SHP77 treated with DMSO at 0.1 percent for 48 hours (cell line): ENCODE results near the gene ADGRV1.
A peak's percentile ranks its signal among the peaks of the same experiment; 100 is the strongest.
"Not testable (repeated sequence)": the region's sequence is repeated elsewhere in the genome, so short reads cannot be mapped to it uniquely, and the experiment has no call there.

Source experiments
- DNase-seq: peaks from one replicate; lab custom pipeline; 2025; lab: John Stamatoyannopoulos, UW

Gene ADGRV1

DNA sequence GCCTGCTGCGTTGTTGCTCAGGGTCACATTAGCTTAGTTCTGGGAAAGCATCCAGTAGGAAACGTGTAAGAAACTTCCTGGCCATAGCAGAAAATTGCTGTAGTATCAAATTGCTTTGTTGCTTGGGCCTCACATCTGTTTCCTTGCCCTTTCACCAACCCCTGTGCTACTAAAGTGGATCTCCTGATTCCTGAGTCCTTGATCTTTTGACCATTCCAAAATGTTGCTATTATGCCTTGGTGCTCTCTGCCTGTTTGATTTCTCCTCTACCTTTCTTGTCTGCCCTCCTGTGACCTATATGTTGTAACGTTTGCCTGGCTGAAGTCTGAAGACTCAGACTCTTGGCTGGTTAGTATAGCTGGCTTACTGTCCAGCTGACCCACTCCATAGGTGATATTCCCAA lies 350.5 kb downstream of the ADGRV1 start:
- no peak for DNase-seq

DNA sequence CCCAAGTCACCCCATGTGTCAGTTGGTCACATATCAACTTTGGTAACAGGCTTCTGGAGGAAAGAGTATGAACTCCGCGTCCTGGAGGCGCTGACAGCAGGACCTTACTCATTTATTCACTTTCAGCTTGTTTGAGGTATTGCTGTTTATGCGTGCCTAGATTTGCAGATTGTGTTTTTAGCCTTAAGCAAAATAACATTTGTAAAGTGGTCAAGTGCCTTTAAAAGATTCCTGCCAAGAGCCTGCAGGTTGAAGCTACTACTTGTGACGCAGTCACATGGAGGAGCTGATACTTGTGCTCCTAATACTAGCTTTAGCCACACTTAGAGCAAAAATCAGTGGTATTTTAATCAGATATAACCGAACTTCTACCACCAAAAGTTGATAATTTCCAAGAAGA lies 351.3 kb downstream of the ADGRV1 start:
- no peak for DNase-seq

DNA sequence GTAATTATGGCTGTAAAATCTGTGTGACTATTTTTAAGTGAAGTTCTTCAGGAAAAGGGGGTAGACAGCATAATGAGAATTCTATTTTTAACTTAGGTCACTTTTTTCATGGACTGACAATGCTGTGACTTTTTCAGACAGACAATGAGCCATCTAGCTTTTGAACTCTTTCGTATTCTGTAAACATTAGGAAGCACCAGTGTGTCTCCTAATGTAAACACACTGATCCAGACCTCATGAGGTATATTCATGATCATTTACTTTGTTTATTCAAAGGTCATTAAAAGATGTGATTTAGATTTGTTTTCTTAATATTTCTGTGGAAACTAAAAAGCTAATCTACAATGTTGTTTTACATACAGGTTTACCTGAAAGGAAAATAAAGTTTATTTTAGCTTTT lies 352.6 kb downstream of the ADGRV1 start:
- DNase-seq: peak; percentile 22

- DNase-seq: no peak
Measured at GRCh38 chr5:90912476-90912875, 353.9 kb downstream of the ADGRV1 start.

DNA sequence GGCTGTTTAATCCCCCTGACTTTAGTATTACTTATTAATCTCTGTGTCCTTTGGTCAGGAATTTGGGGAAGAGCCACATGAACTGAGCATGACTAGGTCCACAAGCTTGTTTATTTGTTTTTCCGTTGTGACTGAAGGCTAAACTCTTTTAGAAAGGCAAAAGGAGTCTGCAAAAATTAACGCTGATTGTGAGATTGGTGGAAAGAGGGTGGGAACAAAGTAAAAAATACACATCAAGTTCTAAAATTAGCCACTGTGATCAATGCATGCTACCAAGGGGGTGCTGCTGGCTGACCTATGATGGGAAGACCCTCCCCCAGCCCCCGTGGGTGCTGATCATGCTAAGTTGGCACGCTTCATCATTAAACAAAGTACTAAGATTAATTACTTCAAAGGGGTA lies 356.8 kb downstream of the ADGRV1 start:
- DNase-seq: no peak

GRCh38 chr5:90916947-90917800 lies 358.6 kb downstream of the ADGRV1 start:
- no peak for DNase-seq

- DNase-seq: no peak
Measured at GRCh38 chr5:90917928-90918668, 359.5 kb downstream of the ADGRV1 start.

GRCh38 chr5:90921418-90921973 lies 362.9 kb downstream of the ADGRV1 start:
- no peak for DNase-seq

DNA sequence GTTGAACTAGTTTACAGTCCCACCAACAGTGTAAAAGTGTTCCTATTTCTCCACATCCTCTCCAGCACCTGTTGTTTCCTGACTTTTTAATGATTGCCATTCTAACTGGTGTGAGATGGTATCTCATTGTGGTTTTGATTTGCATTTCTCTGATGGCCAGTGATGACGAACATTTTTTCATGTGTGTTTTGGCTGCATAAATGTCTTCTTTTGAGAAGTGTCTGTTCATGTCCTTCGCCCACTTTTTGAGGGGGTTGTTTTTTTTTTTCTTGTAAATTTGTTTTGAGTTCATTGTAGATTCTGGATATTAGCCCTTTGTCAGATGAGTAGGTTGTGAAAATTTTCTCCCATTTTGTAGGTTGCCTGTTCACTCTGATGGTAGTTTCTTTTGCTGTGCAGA lies 365.6 kb downstream of the ADGRV1 start:
- not testable (repeated sequence) for DNase-seq

DNA sequence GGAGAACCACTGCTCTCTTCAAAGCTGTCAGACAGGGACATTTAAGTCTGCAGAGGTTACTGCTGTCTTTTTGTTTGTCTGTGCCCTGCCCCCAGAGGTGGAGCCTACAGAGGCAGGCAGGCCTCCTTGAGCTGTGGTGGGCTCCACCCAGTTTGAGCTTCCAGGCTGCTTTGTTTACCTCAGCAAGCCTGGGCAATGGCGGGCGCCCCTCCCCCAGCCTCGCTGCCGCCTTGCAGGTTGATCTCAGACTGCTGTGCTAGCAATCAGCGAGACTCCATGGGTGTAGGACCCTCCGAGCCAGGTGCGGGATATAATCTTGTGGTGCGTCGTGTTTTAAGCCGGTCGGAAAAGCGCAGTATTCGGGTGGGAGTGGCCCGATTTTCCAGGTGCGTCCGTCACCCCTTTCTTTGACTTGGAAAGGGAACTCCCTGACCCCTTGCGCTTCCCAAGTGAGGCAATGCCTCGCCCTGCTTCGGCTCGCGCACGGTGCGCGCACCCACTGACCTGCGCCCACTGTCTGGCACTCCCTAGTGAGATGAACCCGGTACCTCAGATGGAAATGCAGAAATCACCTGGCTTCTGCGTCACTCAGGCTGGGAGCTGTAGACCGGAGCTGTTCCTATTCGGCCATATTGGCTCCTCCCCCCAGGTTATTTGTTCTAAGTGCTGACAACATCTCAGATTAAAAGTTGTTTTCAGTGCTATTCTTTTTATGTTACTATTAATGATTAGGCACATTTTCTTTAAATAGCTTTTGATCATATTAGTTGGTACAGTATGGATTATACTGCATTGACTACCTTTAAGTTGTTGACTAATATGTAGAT lies 370.6 kb downstream of the ADGRV1 start:
- DNase-seq: not testable (repeated sequence)

DNA sequence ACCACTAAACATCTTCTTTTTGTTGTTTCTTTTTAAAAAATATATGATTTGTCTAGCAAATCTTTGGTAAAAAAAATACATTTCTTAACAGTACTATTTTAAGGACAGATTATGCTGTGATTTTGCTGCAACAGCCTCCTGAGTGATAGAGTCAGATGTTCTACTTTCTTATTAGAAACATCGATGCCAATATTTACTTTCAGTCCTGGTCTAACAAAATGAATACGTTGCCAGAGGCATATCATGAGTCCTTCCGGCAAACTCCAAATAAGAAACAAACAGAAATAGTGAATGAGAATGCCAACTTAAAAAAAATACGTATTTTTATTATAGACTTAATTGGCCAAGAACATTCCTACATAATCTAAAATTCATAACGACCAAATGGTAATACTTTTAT lies 371.5 kb downstream of the ADGRV1 start:
- no peak for DNase-seq

GRCh38 chr5:90930756-90931431 lies 372.3 kb downstream of the ADGRV1 start:
- peak; percentile 2 for DNase-seq

DNA sequence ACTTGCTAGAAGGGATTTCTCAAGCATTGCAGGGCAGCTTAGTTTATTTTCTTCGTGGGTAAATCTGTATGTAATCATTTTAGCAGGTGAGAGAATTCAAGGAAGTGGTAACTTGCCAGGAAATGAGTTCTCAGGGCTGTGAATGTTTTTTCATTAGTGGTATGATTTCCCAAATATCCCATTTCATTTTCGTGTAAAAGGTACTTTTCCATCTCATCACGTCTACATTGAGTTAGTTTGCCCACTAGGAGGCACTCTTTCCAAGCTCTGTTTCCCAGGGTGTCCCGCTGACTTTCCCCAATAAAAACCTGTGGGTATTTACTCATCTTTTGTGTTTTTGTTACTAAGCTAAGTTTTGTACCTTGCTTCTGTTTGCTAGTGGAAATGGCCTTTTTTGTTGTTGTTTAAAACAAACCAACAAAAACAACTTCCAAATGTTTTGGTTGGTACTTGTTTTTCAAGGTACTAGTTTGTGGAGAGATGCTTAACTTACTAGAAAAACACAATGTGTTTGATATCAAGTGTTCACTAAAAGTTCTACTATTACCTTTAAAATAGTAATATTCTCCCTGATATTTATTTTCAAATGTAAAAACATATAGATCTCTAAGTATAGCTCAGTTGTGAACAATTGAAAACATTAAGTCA lies 373.6 kb downstream of the ADGRV1 start:
- peak; percentile 4 for DNase-seq

DNA sequence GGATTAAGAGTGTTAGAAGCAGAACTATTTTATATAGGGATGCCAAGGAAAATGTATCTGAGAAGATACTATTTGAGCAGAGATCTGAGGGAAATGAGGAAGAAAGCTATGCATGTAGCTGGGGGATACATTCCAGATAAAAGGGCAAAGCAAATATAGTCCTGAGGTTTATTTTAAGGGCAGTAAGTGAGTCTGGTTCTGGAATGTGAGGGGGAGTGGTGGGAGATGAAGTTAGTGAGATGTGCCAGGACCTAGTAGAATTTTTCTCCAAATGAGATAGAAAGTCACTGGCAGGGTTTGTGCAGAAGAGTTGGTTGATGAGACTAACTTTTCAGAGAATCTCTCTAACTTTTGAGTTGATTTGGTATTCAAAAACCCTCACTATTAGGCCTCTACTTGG lies 374.7 kb downstream of the ADGRV1 start:
- no peak for DNase-seq

GRCh38 chr5:90934091-90934719 lies 375.6 kb downstream of the ADGRV1 start:
- DNase-seq: no peak

- DNase-seq: no peak
Measured at GRCh38 chr5:90934738-90935137, 376.1 kb downstream of the ADGRV1 start.

DNA sequence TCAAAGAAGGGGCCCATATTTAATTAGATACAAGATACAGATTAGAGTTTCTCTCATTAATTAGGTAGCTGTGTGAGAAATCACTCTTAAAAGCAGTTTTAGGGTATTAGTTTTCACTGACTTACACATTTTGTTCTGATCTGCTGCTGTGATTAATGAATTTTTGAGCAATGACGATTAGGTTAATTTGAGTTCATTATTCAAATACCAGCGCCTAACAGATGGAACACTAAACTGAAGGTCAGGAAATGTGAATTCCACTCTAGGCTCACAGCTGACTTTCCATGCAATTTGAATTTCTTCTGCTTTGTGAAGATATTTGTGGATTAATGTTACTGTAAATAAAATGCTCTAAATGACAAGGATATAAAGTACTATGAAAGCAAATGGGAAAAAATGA lies 380.6 kb downstream of the ADGRV1 start:
- DNase-seq: no peak

DNA sequence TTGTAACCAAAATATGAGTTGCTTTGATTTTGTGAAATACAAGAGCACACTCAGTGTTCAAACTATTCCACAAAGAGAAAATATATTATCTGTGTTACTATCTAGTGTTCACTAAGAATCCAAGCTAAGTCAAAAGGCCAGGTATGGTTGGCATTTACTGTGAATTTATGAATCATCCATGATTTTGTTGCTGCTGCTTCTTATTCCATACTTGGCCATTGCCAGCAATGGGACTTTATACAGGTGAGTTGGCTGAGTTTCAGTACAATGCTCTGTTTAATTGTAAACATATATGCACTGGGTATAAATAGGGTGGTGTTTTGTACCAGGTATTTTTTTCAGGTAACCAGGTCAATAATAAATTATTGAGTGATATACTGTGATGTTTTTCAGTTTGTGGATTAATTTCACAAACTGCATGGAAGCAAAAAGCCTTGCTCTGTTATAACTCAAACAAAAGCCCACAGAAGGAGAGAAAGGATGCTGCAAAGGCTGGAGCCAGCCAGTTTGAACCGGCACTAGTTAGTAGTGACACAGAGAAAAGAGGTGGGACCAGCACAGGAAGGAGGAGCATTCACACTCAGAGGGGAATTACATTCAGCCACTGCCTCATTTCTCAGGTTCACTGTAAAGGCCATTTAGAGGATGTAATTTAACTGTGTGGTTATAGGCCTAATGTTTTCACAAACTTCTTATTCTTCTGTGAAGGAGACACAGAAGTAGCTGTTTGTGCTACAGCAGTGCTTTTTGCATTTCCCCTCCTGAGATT lies 381.8 kb downstream of the ADGRV1 start:
- no peak for DNase-seq

DNA sequence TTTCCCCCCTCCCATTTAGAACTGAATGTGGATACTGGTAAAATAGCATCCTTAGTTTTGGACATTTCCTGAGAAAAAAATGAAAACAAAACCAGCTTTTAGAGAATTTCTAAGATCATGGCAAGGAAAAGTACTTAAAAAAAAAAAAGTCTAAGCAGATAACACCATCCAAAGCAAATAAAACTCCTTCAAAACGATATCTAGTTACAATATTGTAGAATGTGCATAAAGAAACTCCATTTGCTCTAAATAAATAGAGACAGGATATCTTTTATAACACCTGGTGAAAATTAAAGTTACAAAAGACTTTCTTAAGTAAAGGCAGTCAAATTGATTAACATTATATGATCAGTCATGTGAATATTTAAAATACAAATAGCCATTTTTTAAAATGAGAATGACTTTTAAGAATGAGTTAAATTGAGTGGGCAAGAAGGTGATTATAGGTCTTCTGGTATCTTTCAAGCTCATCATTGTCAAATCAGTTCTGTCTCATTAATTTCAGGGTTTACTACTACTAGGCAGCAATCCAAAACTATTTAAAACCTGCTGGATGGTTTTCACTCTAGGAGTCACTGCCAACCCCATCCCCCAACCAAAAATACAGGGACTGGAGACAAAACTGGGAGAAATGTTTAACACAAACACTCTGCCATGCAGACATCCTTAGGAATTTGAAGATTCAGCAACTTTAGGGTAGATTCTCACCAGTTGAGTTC lies 382.6 kb downstream of the ADGRV1 start:
- DNase-seq: no peak
